ENCODE measurements around the gene CYSRT1. TPM values are rescaled to one million over a fixed set of nuclear protein-coding genes. Genes with fewer than 3 reads are reported as not detected.

The CYSRT1 gene
- total RNA-seq, 1 donor from 2014 or later: not detected

DNA sequence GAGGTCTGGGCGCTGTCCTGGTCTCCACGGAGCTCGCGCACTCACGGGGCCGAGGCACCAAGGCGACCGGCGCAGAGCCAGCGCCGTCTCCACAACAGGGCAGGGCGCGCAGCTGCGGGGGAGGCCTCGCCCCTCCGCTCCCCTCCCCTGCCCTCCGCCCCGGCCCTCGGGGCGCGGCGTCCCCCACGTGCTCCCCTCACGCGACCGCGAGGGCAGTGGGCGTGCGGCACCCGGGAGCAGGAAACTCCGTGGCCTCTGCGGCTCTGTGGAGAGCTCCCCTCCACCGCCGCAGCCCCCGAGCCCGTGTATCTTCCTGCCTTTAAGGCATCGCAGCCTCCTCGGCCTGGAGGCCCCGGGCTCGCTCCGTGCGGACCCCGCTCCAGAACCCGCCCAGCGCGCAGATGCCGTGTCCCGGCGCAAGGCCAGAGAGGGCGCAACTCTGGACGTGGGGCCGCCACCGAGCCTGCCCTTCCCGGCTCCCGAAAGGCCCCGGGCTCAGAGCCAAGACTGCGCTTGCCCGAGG lies 15.4 kb downstream of the CYSRT1 start:
- peak overlapping the region; percentile 78 for H3K4me3 ChIP-seq
- H3K9me3 ChIP-seq (ENCODE audit: low read depth): no peaks in the 10 kb centered on the region
- Mint-ChIP-seq H3K27me3 (ENCODE audit: insufficient read depth, low read depth) (no peaks in the 10 kb centered on the region), H3K27ac (no peak overlapping the region), H3K4me1 (peaks cover 35% of the 10 kb centered on the region), H3K9me3 (no peaks in the 10 kb centered on the region), H3K4me3 (peak overlapping the region; percentile 87), H3K36me3 (peaks cover 14% of the 10 kb centered on the region)
- peak overlapping the region; percentile 59 for H3K9ac ChIP-seq
- peaks cover 51% of the 10 kb centered on the region for H3F3A ChIP-seq (ENCODE audit: low read depth)
- H3K4me2 ChIP-seq: peak overlapping the region; percentile 98
- H3K27ac ChIP-seq: peak overlapping the region; percentile 86
- H2AFZ ChIP-seq (replicated peaks): peak overlapping the region; percentile 51
- peak; percentile 74 for DNase-seq (ENCODE audit: low spot score)
- H4K20me1 ChIP-seq (ENCODE audit: low read depth): peaks cover 56% of the 10 kb centered on the region
- H3K27me3 ChIP-seq: no peaks in the 10 kb centered on the region
- no peaks in the 10 kb centered on the region for H3K36me3 ChIP-seq
- H3K79me2 ChIP-seq (ENCODE audit: low read depth): peaks cover 36% of the 10 kb centered on the region
- TF ChIP-seq, protein P1, sequence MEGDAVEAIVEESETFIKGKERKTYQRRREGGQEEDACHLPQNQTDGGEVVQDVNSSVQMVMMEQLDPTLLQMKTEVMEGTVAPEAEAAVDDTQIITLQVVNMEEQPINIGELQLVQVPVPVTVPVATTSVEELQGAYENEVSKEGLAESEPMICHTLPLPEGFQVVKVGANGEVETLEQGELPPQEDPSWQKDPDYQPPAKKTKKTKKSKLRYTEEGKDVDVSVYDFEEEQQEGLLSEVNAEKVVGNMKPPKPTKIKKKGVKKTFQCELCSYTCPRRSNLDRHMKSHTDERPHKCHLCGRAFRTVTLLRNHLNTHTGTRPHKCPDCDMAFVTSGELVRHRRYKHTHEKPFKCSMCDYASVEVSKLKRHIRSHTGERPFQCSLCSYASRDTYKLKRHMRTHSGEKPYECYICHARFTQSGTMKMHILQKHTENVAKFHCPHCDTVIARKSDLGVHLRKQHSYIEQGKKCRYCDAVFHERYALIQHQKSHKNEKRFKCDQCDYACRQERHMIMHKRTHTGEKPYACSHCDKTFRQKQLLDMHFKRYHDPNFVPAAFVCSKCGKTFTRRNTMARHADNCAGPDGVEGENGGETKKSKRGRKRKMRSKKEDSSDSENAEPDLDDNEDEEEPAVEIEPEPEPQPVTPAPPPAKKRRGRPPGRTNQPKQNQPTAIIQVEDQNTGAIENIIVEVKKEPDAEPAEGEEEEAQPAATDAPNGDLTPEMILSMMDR (IDR thresholded peaks at IDR 0.05): peak; percentile 40
- peak; percentile 35 for TF ChIP-seq EZH2 (IDR thresholded peaks at IDR 0.05)
- TF ChIP-seq EZH2phosphoT487 (IDR thresholded peaks at IDR 0.05): no peak
- H3K4me1 ChIP-seq: peaks cover 14% of the 10 kb centered on the region

DNA sequence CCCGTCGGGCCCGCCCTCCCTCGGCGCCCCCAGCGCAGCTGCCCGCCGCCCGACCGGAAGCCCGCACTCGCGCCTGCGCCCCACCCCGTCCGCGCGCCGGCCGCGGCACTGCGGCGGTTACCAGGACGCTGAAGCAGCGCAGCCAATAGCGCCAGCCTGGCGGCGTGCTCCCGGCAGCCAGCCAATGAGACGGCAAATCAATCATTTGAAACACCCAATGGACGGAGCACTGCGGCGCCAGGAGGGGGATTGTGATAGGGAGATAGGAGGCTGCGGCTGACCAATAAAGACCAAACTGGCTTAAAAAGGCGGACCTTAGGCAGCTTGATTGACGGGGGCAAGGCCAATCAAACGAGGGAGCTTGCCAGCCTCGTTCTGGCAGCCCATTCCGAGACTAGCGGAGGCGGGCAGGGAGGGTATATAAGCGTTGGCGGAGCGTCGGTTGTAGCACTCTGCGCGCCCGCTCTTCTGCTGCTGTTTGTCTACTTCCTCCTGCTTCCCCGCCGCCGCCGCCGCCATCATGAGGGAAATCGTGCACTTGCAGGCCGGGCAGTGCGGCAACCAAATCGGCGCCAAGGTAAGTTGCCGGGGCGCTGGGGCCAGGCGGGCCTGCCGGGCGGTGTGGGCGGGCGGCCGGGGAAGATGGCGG lies 16.0 kb downstream of the CYSRT1 start, which contains the start of gene TUBB4B:
TUBB4B (plus strand) TSS at position 447 of the 649 bp plus-strand sequence; CDS start at position 521, 74 bp downstream.
- TF ChIP-seq EZH2 (IDR thresholded peaks at IDR 0.05) (no peak), EZH2phosphoT487 (IDR thresholded peaks at IDR 0.05) (no peak)
- TF ChIP-seq, protein P1 (IDR thresholded peaks at IDR 0.05): no peak
- Histone ChIP-seq H3K27me3 (no peaks in the 10 kb centered on the region), H3K9me3 (ENCODE audit: low read depth) (no peaks in the 10 kb centered on the region), H3K36me3 (no peaks in the 10 kb centered on the region), H3K4me1 (peaks cover 14% of the 10 kb centered on the region), H4K20me1 (ENCODE audit: low read depth) (peaks cover 53% of the 10 kb centered on the region), H3K27ac (peak within 1 kb of the TSS; percentile 86), H3K79me2 (ENCODE audit: low read depth) (peaks cover 36% of the 10 kb centered on the region), H3K4me2 (peak within 1 kb of the TSS; percentile 100), H3K4me3 (peak within 1 kb of the TSS; percentile 100), H3K9ac (peak within 1 kb of the TSS; percentile 68), H2AFZ (replicated peaks) (peak within 1 kb of the TSS; percentile 51), H3F3A (ENCODE audit: low read depth) (peaks cover 51% of the 10 kb centered on the region)
- Mint-ChIP-seq H3K9me3 (no peaks in the 10 kb centered on the region), H3K36me3 (peaks cover 14% of the 10 kb centered on the region), H3K4me3 (peak within 1 kb of the TSS; percentile 98), H3K27ac (peak within 1 kb of the TSS; percentile 89), H3K27me3 (ENCODE audit: insufficient read depth, low read depth) (no peaks in the 10 kb centered on the region), H3K4me1 (peaks cover 35% of the 10 kb centered on the region)
- DNase-seq (ENCODE audit: low spot score): peak; percentile 99

DNA sequence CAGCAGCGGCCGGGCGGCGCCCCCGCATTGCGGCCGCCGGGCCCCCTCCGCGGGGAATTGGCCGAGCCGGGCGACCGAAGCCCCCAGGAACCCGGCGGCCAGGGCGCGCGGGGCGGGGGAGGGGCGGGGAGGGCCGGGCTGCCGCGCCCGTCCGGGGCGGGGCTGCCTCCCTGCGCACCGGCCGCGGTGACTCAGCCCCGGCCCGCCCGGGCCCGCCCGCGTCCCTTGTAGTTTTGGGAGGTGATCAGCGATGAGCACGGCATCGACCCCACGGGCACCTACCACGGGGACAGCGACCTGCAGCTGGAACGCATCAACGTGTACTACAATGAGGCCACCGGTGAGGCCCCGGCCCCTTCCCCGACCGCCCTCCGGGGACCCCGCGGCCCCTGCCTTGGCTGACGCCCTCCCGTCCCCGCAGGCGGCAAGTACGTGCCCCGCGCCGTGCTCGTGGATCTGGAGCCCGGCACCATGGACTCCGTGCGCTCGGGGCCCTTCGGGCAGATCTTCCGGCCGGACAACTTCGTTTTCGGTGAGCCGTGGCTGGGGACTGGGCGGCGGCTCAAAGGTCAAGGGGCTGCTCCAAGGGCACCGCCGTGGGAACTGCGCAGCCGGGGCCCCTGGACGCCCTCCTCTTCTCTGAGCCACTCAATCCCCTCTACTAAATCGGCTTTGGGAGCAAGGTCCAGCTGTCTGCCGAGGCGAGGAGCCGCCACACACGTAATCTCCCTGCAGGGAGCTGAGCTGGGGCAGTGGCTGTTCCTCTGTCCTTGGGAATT lies 16.7 kb downstream of the CYSRT1 start:
- peaks cover 14% of the 10 kb centered on the region for H3K36me3 Mint-ChIP-seq
- H3K27ac ChIP-seq: no peak overlapping the region
- H3K4me3 ChIP-seq: peak overlapping the region; percentile 100
- H3K4me1 Mint-ChIP-seq: peaks cover 35% of the 10 kb centered on the region
- peak overlapping the region; percentile 100 for H3K4me2 ChIP-seq
- no peaks in the 10 kb centered on the region for H3K9me3 ChIP-seq (ENCODE audit: low read depth)
- no peaks in the 10 kb centered on the region for H3K9me3 Mint-ChIP-seq
- H3F3A ChIP-seq (ENCODE audit: low read depth): peaks cover 51% of the 10 kb centered on the region
- peaks cover 36% of the 10 kb centered on the region for H3K79me2 ChIP-seq (ENCODE audit: low read depth)
- H3K27me3 ChIP-seq: no peaks in the 10 kb centered on the region
- peak overlapping the region; percentile 92 for H3K4me3 Mint-ChIP-seq
- H4K20me1 ChIP-seq (ENCODE audit: low read depth): peaks cover 51% of the 10 kb centered on the region
- TF ChIP-seq, protein P1 (IDR thresholded peaks at IDR 0.05): no peak
- TF ChIP-seq EZH2phosphoT487 (IDR thresholded peaks at IDR 0.05): no peak
- no peaks in the 10 kb centered on the region for H3K36me3 ChIP-seq
- peak overlapping the region; percentile 68 for H3K9ac ChIP-seq
- peak overlapping the region; percentile 53 for H3K27ac Mint-ChIP-seq
- no peak overlapping the region for H2AFZ ChIP-seq (replicated peaks)
- DNase-seq (ENCODE audit: low spot score): peak; percentile 67
- no peaks in the 10 kb centered on the region for H3K27me3 Mint-ChIP-seq (ENCODE audit: insufficient read depth, low read depth)
- H3K4me1 ChIP-seq: peaks cover 12% of the 10 kb centered on the region

Measured in neural progenitor cell (in vitro differentiated cells).